ENCODE data around the gene CYP3A7. TPM values are rescaled to one million over a fixed set of nuclear protein-coding genes. Genes with fewer than 3 reads are reported as not detected.
"Not testable (repeated sequence)": the region's sequence is repeated elsewhere in the genome, so short reads cannot be mapped to it uniquely, and the experiment has no call there.

The CYP3A7 gene
- total RNA-seq, 1 donor from 2014 or later: not detected

DNA sequence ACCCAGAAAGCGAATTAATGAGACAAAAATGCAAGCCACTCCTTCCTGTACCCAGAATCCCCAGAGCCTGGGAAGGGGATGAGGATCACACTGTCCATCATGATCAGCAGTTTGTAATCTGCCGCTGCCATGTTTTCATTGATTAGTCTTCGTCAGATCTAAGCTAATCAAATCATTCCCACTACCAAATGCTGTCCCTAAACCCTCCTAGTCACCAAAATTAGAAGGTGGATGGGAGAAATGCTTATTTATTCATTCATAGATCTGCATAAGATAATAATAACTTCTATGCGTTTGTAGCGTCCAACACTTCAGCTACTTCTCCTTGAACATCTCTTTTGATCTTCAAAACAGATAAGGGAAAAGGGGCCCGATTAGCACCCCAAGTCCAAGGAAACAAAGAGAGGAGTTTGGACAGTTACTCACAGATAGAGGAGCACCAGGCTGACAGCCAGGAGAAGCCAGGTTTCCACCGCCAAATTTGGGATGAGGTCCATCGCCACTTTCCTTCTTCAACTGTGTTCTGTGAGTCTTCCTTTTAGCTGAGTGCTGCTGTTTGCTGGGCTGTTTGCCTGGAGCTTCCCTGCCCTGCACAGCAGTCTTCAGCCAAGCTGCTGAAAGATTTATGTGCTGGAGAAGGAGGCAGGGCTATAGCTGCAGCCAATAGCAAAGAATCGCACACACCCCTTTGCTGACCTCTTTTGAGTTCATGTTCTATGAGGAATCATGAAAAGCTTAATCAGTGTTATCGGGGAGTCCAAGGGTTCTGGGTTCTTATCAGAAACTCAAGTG, 55.4 kb downstream of the CYP3A7 start, which contains the start of gene CYP3A5:
Gene CYP3A5, minus strand, starts transcription at position 597 of the 792 bp plus-strand sequence. Its CDS starts 100 bp downstream, at position 497.
- peak; percentile 72 for ATAC-seq
- DNase-seq (ENCODE audit: low spot score): no peak
- intact Hi-C loops (cut with DNase I): no loop called here

DNA sequence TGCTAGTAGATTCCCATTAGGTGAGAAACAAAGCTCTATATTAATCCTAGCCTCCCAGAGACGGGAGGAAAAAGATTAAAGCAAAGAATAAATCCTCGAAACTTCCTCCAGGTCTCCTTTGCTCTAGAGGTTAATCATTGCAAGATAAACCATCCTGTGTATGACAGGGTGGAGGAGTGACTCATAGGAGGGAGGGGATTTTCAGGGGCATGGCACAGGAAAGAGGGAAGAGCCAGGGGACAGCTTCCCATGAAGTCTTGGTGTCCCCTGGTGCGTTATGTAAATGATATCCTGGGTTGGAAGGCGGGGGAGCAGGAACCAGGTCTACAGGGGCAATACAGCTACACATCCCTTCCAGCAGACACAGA, 56.0 kb downstream of the CYP3A7 start:
- intact Hi-C loops (cut with DNase I): no loop called here
- no peak for DNase-seq (ENCODE audit: low spot score)
- ATAC-seq: no peak

DNA sequence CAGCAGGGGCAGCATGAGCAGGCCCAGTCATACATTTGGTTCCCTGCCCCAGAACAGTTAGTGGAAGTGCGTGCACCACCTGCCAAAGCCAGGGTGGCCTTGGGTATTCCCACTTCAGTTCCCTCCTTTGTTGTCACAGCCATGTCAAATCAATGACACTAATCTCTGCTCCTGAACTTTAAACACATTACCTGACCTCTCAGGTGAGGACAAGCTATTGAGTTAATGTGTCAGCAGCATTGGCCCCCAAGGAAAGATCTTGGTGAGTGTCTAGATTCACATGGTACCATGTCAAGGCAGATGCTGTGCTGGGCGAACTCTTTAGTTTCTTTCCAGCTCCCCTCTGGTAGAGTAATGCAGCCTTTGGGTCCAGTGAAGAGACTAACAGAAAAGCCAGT, 57.3 kb downstream of the CYP3A7 start:
- DNase-seq (ENCODE audit: low spot score) (no peak), ATAC-seq (no peak)
- intact Hi-C loops (cut with DNase I): no loop called here

DNA sequence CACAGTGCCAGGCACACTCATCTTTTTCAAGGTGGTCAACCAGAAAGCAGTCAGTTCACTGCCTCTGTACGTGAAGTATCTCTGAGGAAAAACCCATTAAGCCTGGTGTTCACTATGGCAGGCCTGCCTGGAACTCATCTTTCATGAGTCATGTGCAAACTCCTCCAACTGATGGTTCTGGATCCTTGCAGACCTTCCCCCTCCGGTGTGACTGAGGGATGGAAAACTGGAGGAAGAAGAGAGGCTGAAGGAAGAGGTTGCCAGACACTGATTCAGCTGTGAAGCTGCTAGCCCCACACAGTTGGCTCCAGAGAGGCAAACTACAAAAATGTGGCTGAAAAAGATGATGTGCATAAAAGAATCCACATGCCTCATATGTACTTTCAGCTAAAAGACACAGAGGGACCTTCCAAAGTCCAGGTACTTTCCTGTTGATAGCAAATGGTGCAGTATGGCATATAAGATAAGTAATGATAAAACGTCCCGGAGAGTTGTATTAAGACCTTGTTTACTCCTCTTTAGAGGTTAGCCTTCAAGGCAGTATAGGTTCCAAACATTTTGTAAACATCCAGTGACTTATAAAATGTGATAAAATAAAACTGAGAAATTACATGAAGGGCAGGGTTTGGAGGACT, 57.9 kb downstream of the CYP3A7 start:
- intact Hi-C loops (cut with DNase I): no loop called here
- ATAC-seq (no peak), DNase-seq (ENCODE audit: low spot score) (no peak)

DNA sequence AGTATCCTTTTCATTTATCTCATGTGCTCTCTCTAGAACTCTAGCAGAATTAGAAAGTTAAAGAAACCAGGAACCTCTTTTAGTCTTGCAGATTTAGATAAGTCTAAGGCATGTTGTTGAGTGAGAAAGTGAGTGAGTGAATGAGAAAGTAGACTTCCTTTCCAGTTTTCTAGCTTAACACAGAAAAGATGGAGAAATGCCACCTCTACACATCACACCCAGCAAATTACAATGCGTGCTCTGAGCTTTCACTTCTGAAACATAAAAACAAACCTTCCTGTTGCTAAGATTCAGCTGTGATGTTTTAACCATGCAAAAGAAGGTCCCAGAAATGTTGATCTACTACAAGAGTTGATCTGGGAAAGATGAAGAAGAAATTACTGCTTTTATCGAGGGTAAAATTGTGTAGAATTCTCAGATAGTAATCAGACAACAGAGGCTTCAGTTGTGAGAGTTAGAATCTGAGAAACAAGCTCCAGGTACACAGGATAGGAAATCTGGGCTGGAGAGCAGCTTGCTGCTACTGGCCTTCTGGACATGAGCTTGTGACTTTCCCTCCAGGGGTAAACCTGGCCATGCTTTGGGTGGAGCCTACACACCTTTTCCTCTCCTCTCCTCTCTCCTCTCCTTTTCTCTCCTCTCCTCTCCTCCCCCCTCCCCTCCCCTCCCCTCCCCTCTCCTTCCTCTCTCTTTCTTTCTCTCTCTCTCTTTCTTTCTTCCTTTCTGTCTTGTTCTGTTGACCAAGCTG, 59.8 kb downstream of the CYP3A7 start:
- no peak for ATAC-seq
- intact Hi-C loops (cut with DNase I): no loop called here
- DNase-seq (ENCODE audit: low spot score): no peak

DNA sequence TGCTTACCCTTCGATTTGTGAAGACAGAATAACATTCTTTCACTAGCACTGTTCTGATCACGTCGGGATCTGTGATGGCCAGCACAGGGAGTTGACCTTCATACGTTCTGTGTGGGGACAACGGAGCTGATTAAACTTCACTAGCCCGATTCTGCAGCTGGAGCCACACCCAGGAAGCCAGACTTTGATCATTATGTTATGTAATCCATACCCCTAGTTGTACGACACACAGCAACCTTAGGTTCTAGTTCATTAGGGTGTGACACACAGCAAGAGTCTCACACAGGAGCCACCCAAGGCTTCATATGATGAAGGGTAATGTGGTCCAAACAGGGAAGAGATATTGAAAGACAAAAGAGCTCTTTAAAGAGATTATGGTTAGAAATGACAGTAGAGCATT, 62.4 kb downstream of the CYP3A7 start:
- no peak for DNase-seq (ENCODE audit: low spot score)
- intact Hi-C loops (cut with DNase I): no loop called here
- no peak for ATAC-seq

DNA sequence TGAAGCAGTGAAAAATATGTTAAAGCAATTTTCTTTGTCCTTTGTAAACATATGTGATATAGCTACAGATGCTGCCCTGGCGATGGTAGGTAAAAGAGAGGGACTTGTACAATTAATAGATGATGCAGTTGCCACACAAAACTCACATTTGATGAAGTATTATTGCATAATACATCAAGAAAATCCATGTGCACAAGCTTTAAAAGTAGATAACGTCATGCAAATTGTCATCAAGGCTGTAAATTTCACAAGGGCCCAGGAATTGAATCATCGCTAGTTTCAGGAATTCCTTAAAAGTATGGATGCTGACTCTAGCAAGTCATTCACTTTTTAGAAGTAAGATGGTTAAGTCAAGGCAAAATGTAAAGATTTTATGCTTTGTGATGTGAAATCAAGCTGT, 65.2 kb downstream of the CYP3A7 start:
- intact Hi-C loops (cut with DNase I): no loop called here
- ATAC-seq (no peak), DNase-seq (ENCODE audit: low spot score) (no peak)

DNA sequence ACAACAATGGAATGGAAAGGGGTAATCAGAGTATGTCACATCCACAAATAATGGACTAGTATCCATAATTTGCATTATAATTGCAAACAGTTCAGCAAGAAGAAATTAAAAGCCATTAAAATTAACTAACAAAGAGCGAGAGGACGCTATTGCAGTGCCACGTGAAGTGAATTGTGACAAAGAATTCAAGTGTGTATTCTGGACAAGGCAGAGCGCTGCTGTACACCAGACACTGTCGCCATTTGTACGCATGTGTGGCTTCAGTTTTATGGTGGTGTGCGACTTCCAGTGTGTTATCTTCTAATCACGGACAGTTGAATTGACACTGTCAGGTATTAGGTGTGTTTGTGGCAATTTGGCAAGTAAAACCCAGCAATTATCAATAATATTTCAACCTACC, 66.5 kb downstream of the CYP3A7 start:
- intact Hi-C loops (cut with DNase I): no loop called here
- no peak for ATAC-seq

DNA sequence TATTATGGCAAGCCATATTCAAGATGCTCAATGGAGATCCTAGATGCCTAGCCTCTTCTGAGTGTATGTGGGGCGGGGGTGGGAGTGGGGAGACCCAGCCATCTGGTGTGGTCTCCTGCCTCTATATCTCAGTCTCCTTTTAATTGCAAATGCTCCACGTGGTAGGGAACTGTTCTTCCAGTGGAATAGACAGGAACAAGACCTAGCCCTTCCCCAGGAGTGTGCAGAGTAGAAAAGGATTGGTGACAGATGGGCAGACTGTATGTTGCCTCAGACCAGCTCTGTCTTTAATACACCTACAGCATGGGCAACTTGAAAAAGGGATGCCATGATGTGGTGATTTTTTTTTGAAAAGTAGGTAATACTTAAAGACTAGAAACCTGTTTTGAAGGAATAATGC, 67.8 kb downstream of the CYP3A7 start:
- DNase-seq (ENCODE audit: low spot score) (no peak), ATAC-seq (no peak)
- intact Hi-C loops (cut with DNase I): no loop called here

More for the DNA sequence above, 66.5 kb downstream of the CYP3A7 start:
- no peak for DNase-seq (ENCODE audit: low spot score)

DNA sequence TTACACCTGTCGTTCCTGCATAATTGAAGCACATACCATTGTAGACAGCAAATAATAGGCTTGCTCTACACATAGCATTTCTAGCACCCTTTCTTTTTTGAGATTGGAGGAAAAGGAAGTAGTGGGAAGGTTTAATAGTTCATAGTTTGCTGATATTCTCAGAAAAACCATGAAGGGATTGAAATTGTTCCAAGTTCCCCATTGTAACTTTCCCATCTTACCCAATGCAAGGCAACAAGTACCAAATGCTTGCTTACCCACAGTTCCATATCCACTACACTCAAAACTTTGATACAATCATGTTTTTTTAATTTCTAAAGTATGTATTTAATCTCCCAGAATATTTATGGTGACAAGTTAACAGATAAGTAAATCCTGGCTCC, 69.0 kb downstream of the CYP3A7 start:
- ATAC-seq (no peak), DNase-seq (ENCODE audit: low spot score) (no peak)
- intact Hi-C loops (cut with DNase I): no loop called here

DNA sequence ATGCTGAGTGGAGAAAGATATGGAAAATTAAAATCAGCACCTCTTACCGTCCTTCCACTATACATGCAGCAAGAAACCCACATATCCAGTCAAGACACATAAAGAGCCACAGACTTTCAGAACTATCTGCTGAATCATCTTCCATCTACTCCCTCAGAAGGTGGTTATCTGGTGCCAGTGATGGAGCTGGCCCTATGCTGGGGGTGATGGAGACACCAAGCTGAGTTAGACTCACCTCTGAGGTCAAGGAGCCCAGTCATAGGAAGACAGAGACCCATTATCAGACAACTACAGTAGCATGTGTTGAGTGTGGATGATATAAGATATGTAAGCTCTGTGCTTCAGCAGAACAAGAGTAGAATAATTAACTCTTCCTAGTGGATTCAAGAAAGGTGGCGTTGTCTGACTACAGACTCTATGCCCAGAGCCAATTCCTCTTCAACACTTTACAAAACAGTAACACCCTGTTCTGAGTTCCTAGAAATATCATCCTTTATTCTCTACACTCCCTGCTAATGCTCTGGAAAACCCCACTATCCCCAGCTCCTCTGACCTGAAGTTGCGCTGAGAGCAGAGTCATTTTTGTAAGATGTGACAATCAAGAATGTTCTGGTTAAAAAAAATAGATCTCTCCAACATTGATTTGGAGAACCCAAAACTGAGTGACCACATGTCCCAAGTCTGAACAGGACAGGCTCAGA, 69.5 kb downstream of the CYP3A7 start:
- DNase-seq (ENCODE audit: low spot score): no peak
- ATAC-seq: no peak
- intact Hi-C loops (cut with DNase I): no loop called here

DNA sequence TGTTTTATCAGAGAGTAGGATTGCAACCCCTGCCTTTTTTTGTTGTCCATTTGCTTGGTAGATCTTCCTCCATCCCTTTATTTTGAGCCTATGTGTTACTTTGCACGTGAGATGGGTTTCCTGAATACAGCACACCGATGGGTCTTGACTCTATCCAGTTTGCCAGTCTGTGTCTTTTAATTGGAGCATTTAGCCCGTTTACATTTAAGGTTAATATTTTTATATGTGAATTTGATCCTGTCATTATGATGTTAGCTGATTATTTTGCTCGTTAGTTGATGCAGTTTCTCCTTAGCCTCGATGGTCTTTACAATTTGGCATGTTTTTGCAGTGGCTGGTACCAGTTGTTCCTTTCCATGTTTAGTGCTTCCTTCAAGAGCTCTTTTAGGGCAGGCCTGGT, 77.1 kb downstream of the CYP3A7 start:
- intact Hi-C loops (cut with DNase I); DNase-seq (ENCODE audit: low spot score); ATAC-seq: not testable (repeated sequence)

Other genes starting within 250 kb of the CYP3A7 start
- gene ZNF394, start 234.9 kb downstream of the CYP3A7 start, total RNA-seq: 38.8 TPM
- 10.0 TPM for gene ZKSCAN5, start 230.5 kb downstream of the CYP3A7 start, total RNA-seq
- 6.7 TPM for gene FAM200A, start 183.1 kb downstream of the CYP3A7 start, total RNA-seq
- 62.0 TPM for gene ZNF655, start 176.6 kb downstream of the CYP3A7 start, total RNA-seq
- 3.5 TPM for gene TMEM225B, start 136.9 kb downstream of the CYP3A7 start, total RNA-seq
- gene ZSCAN25, start 118.2 kb downstream of the CYP3A7 start, total RNA-seq: 19.8 TPM
- gene CYP3A5, start 55.2 kb downstream of the CYP3A7 start, total RNA-seq: 4.6 TPM
- not detected for gene CYP3A4, start 49.0 kb upstream of the CYP3A7 start, total RNA-seq
- 0.62 TPM for gene CYP3A43, start 92.8 kb upstream of the CYP3A7 start, total RNA-seq
- gene OR2AE1, start 141.8 kb upstream of the CYP3A7 start, total RNA-seq: not detected
- gene TRIM4, start 184.3 kb upstream of the CYP3A7 start, total RNA-seq: 32.1 TPM
- 31.7 TPM for gene GJC3, start 194.4 kb upstream of the CYP3A7 start, total RNA-seq
- 120 TPM for gene AZGP1, start 240.8 kb upstream of the CYP3A7 start, total RNA-seq